Right lobe of liver (tissue), 6 donors: ENCODE results near the gene SNAI1. TPM values are rescaled to one million over a fixed set of nuclear protein-coding genes. Genes with fewer than 3 reads are reported as not detected.
A peak's percentile ranks its signal among the peaks of the same experiment; 100 is the strongest.

ENCODE experiments used
- ATAC-seq, 4 donors: fragments of 200-7000 bp; cut with Tn5 transposase; one replicate each; pipeline ENCODE4 v1.9.1; 2020; ENCODE audit warnings: mild to moderate bottlenecking in 4 of 4, moderate library complexity in 4 of 4
- DNase-seq, 3 donors: peaks; one replicate each; pipeline ENCODE4 v3.0.0-alpha.2; 2020
- H3K27ac ChIP-seq, 3 donors: fragments of 200-600 bp; one replicate each; pipeline ENCODE4 v1.8.0; 2022
- H3K27me3 ChIP-seq, 2 donors: fragments of 200-600 bp; one replicate each; pipeline ENCODE4 v1.8.0; 2022
- H3K36me3 ChIP-seq, 4 donors: fragments of 200-600 bp; sonication (generic) in 1 of 4; one replicate each; pipeline versions ENCODE4 v1.5.1 to v1.8.0; 2017 to 2022; ENCODE audit warnings: control low read depth in 1 of 4
- H3K4me1 ChIP-seq, 4 donors: fragments of 200-600 bp; sonication (generic) in 1 of 4; one replicate each; pipeline versions ENCODE4 v1.5.1 to v1.8.0; 2017 to 2022; ENCODE audit warnings: control low read depth in 1 of 4
- H3K4me3 ChIP-seq, 3 donors: fragments of 200-600 bp; one replicate each; pipeline ENCODE4 v1.8.0; 2022
- H3K9me3 ChIP-seq, 4 donors: fragments of 200-600 bp; sonication (generic) in 1 of 4; one replicate each; pipeline versions ENCODE4 v1.5.1 to v1.8.0; 2017 to 2022; ENCODE audit warnings: control low read depth in 1 of 4
- POLR2A ChIP-seq: fragments of 450-650 bp; IDR thresholded peaks from one replicate; pipeline ENCODE4 v1.6.1; 2017; ENCODE audit warnings: antibody characterized with exemption, mild to moderate bottlenecking
- WGBS: methylation state at CpG from one replicate; pipeline ENCODE4 v1.1.6; 2018; ENCODE audit warnings: low coverage, low lambda C conversion rate; ENCODE audit not compliant: insufficient coverage; ENCODE audit errors: missing lambda C conversion rate; 5-methylcytosine and 5-hydroxymethylcytosine counted together
- intact Hi-C, 2 donors: fragments of 100-400 bp; cut with DNase I; formaldehyde crosslinking; loops; one replicate each; pipeline versions ENCODE4 v1.11.2 to v1.14.1; 2022
- total RNA-seq, 6 experiments: library from RNA; depleted of rRNA in 2 of 6; stranded (reverse); fragments of >200 nt in 2 of 6; fragmentation: NEBNext Ultra II Directional in 3 of 6; extraction: Animal tissue kit (Norgen Biotek cat#: 25700) in 3 of 6; gene quantifications; one replicate each; pipeline versions ENCODE4 v1.1.0 to v1.2.4, GENCODE V29; 2016 to 2023
- TF ChIP-seq, protein P1 (sequence below), 4 donors: fragments of 200-600 bp in 3 of 4; fragments of 450-650 bp in 1 of 4; IDR thresholded peaks; one replicate each; pipeline versions ENCODE4 v1.5.1 to v1.8.0; 2016 to 2022; ENCODE audit warnings: antibody characterized with exemption in 4 of 4, mild to moderate bottlenecking in 2 of 4
- donor health status: DM: no; HTN: yes; CAD: no.
- donor health status: DM: no; HTN: no; CAD: no.
- donor health status: DM: no; HTN: no; CAD: no.
- donor health status: DM: no; HTN: yes; CAD: no.
- donor health status: DM: no; HTN: yes; CAD: no.

Gene SNAI1
- total RNA-seq, 6 experiments from 2014 or later = 0.73 to 1.9 (median 1.1) TPM

DNA sequence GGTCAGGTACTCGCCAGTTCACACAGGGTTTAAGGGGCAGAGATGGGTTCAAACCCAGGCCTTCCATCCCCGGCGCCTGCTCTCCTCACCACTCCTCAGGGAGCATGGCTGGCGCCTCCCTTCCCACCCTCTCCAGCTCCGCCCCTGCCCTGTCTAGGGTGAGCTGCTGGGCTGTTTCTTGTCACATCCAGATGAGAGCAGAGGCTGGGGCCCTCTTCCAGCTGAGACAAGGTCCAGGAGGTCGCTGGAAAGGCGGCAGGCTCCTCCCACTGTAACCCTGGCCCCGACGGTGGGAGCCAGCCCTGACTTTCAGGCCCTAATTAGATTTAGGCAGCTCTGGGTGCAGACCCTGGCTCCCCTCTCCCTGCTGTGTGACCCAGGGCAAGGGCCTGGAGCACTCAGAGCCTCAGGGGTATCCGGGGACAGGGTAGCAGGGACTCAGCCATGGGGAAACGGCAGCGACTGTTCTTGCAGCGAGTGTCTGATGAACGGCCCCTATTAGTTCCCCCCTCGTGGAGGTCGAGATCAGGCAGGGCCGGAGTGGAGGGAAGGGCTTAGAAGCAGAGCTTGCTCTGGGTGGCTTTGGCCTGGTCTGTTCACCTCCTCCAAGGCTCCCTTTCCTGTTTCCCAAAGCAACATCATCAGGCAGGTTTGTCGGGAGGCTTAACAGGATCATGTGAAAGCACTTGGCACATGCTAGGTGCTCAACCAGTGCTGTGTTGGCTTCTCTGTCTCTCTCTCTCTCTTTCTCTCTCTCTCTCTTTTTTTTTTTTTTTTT lies 33.4 kb downstream of the SNAI1 start:
- DNase-seq (peak in 1 of 3 donors; percentile 54), ATAC-seq (peak; percentile 17 to 55 (median 36))
- peaks cover 0 to 7% (median 0%) of the 10 kb centered on the region in 4 donors for H3K4me1 ChIP-seq
- no peaks in the 10 kb centered on the region for H3K36me3 ChIP-seq
- 50% methylated on average over 4 of the region's 18 CpGs for WGBS
- no peaks in the 10 kb centered on the region for H3K9me3 ChIP-seq
- no peak overlapping the region for H3K4me3 ChIP-seq
- H3K27ac ChIP-seq = no peak overlapping the region
- intact Hi-C loops = no loop called here
- no peaks in the 10 kb centered on the region for H3K27me3 ChIP-seq
- TF ChIP-seq, protein P1, sequence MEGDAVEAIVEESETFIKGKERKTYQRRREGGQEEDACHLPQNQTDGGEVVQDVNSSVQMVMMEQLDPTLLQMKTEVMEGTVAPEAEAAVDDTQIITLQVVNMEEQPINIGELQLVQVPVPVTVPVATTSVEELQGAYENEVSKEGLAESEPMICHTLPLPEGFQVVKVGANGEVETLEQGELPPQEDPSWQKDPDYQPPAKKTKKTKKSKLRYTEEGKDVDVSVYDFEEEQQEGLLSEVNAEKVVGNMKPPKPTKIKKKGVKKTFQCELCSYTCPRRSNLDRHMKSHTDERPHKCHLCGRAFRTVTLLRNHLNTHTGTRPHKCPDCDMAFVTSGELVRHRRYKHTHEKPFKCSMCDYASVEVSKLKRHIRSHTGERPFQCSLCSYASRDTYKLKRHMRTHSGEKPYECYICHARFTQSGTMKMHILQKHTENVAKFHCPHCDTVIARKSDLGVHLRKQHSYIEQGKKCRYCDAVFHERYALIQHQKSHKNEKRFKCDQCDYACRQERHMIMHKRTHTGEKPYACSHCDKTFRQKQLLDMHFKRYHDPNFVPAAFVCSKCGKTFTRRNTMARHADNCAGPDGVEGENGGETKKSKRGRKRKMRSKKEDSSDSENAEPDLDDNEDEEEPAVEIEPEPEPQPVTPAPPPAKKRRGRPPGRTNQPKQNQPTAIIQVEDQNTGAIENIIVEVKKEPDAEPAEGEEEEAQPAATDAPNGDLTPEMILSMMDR (IDR thresholded peaks at IDR 0.05) = no peak
- TF ChIP-seq POLR2A = no peak

DNA sequence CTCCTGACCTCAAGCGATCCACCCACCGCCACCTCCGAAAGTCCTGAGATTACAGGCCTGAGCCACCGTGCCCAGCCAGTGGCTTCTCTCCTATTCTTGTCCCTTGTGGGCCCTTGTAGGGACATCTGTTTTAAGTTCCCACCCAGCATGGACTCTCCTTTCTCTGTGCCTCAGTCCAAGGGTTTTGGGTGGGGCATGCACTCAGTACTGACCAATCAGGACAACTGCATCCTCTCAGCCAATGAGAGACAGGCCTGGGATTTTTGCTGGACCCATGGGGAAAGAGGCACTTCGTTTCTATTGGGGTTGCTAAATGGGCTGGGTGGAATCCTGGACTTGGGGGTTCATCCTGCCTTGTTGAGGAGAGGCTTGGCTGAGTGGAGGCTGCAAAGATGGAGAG lies 34.4 kb downstream of the SNAI1 start:
- H3K27ac ChIP-seq = no peak overlapping the region
- WGBS = 83% methylated on average over 5 of the region's 5 CpGs
- H3K4me1 ChIP-seq = peaks cover 0 to 7% (median 0%) of the 10 kb centered on the region in 4 donors
- no peaks in the 10 kb centered on the region for H3K9me3 ChIP-seq
- TF ChIP-seq POLR2A = no peak
- TF ChIP-seq, protein P1 (IDR thresholded peaks at IDR 0.05) = no peak
- H3K4me3 ChIP-seq = no peak overlapping the region
- DNase-seq (no peak), ATAC-seq (no peak)
- no peaks in the 10 kb centered on the region for H3K27me3 ChIP-seq
- intact Hi-C loops = no loop called here
- no peaks in the 10 kb centered on the region for H3K36me3 ChIP-seq

DNA sequence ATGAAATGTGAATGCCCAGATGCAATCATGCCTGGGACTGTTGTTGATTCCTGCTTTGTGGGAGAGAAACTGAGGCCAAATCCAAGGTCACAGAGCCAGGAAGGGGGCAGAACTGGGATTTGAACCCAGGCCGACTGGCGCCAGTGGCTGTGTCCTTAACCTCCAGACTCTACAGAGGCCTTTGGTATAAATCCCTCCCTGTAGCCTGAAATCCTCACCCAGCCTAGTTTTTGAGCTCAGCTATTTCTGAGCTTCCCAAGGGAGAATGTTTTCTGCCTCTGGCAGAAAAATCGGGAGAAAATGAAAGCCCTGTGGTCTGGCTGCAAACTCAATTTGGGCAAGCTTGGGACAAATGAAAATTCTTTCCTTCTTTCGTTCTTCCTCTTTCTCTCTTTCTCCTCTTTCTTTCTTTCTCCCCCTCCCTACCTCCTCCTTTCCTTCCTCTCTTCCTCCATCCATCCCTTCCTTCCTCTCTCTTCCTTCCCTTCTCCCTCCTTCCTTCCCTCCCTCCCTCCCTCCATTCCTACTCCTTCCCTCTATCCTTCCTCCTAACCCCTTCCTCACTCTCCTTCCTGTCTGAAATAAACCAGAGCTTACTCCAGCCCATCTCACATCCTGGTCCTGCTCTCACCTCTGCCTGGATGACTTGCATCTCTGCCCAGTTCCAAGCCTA lies 34.9 kb downstream of the SNAI1 start:
- no peak for ATAC-seq

DNA sequence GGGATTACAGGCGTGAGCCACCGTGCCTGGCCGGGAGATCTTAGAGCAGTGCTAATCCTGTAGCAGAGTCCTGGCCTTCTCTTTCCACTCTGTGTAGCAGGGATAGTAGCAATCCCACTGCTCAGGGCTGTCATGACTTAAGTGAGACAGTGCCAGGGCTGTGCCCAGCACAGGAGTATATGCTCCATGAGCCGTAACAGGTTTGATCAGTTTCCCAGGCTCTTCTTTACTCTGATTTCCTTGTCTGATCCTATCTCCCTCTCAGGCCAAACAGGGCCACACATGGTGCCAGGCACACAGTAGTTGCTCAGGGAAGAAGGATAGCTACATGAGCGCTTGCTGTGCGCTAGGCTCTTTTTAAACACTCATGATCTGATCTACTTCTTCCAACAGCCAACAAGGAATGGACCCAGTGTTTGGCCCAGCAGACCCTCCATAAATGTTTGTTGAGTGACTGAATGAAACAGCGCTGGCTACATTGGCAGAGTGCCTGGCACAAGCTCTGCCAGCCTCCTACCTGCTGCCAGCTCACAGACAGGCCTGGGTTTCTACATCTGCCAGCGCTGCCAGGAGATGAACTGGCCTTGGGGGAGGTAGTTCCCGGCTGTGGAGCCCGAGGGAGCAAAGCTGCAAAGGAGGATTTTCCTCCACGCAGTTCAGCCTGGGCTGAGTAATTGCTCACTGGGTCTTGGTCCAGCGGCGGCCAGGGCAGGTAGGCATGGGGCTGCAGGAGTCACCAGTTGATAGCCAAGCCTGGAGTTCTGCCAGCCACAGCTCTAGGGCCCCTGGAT lies 36.9 kb downstream of the SNAI1 start:
- H3K9me3 ChIP-seq = no peaks in the 10 kb centered on the region
- ATAC-seq (peak; percentile 71 to 97 (median 83)), DNase-seq (peak; percentile 66 to 87 (median 86))
- WGBS = 59% methylated on average over 8 of the region's 13 CpGs
- peaks cover 0 to 7% (median 0%) of the 10 kb centered on the region in 4 donors for H3K4me1 ChIP-seq
- no peak overlapping the region for H3K27ac ChIP-seq
- no peak for TF ChIP-seq POLR2A
- TF ChIP-seq, protein P1 (IDR thresholded peaks at IDR 0.05) = no peak
- no peaks in the 10 kb centered on the region for H3K27me3 ChIP-seq
- H3K4me3 ChIP-seq = no peak overlapping the region
- H3K36me3 ChIP-seq = no peaks in the 10 kb centered on the region
- intact Hi-C loops = no loop called here

More for the DNA sequence above, 34.9 kb downstream of the SNAI1 start:
- TF ChIP-seq, protein P1 (IDR thresholded peaks at IDR 0.05) = no peak
- TF ChIP-seq POLR2A = no peak
- no peaks in the 10 kb centered on the region for H3K9me3 ChIP-seq
- 43% methylated on average over 2 of the region's 4 CpGs for WGBS
- no peaks in the 10 kb centered on the region for H3K27me3 ChIP-seq
- no peak overlapping the region for H3K4me3 ChIP-seq
- no peak overlapping the region for H3K27ac ChIP-seq
- H3K4me1 ChIP-seq = peaks cover 0 to 7% (median 0%) of the 10 kb centered on the region in 4 donors
- no peak for DNase-seq
- no peaks in the 10 kb centered on the region for H3K36me3 ChIP-seq
- intact Hi-C loops = no loop called here
